D721Med (cell line): ENCODE results near the gene AMPH.

Experiments used
- DNase-seq: peaks from one replicate; pipeline ENCODE4 v3.0.0; 2011; ENCODE audit warnings: low spot score; ENCODE audit not compliant: insufficient read length
- FAIRE-seq: peaks from 2 replicates; lab custom pipeline; 2011; peaks lifted over from hg19 to GRCh38; lab: Jason Lieb, UNC
- TF ChIP-seq, protein P1 (sequence below): IDR thresholded peaks from 2 replicates; pipeline ENCODE4 v1.5.1; 2012; ENCODE audit warnings: mild to moderate bottlenecking, control low read depth; ENCODE audit not compliant: insufficient read depth; ENCODE audit errors: missing control alignments

The AMPH gene

DNA sequence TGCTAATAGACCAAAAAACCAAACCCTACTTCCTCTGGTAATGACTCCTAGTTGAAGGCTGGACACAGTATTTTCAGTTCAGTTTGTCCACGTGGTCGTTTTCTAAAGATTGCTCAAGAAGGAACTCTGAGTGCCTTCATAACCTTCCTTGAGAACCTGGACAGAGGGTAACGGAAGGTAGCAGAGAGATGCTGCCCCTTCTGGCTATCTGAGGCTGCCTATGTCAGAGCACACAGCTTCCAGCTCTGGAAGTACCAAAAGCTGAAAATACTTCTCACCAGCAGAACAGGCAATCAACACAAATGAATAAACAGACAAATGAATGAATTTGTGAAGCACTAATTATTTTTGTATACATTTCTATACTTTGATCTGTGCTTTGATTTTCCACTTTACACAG lies 85.2 kb downstream of the AMPH start:
- no peak for FAIRE-seq
- DNase-seq: no peak
- TF ChIP-seq, protein P1, sequence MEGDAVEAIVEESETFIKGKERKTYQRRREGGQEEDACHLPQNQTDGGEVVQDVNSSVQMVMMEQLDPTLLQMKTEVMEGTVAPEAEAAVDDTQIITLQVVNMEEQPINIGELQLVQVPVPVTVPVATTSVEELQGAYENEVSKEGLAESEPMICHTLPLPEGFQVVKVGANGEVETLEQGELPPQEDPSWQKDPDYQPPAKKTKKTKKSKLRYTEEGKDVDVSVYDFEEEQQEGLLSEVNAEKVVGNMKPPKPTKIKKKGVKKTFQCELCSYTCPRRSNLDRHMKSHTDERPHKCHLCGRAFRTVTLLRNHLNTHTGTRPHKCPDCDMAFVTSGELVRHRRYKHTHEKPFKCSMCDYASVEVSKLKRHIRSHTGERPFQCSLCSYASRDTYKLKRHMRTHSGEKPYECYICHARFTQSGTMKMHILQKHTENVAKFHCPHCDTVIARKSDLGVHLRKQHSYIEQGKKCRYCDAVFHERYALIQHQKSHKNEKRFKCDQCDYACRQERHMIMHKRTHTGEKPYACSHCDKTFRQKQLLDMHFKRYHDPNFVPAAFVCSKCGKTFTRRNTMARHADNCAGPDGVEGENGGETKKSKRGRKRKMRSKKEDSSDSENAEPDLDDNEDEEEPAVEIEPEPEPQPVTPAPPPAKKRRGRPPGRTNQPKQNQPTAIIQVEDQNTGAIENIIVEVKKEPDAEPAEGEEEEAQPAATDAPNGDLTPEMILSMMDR: no peak

DNA sequence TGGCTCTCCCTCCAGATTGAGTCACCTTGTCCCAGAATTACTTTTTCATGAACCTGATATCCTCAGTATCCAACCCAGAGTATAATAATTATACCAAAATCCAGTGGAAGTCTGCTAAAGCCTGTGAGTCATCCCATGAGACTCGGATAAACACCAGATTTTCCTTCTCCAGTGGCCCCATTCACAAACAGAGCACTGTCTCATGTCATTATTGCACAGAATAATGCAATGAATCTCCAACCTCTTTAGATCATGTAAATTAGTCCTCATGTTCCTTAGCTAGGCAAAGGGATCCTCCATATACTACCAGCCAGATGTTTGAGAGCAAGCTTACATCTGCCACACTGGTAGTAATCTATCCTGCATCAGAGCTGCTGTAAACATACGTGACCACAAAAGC lies 89.0 kb downstream of the AMPH start:
- DNase-seq: no peak
- no peak for FAIRE-seq
- TF ChIP-seq, protein P1: no peak

DNA sequence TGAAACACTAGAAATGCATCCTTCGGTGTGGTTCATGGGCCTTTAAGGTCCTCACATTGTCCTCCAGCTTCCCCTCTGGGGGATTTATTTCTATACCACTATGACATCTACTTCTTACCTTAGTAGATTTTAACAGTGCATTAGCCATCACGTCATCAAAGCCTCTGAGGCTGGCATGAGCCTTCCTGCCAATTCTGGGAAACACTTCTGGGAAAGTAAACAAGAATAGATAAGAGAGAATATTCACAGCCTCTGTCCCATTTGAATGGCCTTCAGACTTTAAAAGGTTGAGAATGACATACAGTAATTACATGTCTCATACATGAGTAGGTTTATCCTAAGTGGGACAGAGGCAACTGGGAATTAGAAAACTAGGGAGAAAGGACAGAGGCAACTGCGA lies 89.7 kb downstream of the AMPH start:
- FAIRE-seq (no peak), DNase-seq (no peak)
- TF ChIP-seq, protein P1: no peak

DNA sequence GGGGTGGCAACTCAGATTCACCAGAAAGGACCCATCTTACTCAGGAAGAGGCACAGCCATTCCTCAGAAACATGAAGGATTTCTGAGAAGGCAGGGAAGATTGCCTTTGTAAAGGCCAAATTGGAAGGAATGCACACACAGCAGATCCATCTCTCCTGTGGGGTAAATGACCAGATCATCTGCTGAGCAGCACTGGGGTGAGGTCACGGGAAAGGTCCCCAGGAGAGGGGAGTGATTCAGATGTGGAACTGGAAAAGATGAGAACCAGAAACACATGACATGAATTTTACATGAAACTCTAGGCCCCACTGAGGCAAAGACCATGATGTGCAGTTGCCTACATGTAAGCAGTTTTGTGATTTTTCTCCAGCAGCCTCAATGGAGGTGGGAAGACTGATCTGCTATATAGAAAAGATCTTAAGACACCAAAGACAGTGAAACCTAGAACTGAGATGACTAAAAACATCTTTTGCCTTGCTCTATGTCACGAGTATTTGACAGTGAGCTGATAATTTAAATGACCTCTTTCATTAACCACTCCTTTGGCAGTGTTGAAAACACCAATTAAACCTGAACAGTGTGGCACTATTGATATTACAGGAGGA lies 91.6 kb downstream of the AMPH start:
- FAIRE-seq: no peak
- TF ChIP-seq, protein P1: no peak
- DNase-seq: no peak

DNA sequence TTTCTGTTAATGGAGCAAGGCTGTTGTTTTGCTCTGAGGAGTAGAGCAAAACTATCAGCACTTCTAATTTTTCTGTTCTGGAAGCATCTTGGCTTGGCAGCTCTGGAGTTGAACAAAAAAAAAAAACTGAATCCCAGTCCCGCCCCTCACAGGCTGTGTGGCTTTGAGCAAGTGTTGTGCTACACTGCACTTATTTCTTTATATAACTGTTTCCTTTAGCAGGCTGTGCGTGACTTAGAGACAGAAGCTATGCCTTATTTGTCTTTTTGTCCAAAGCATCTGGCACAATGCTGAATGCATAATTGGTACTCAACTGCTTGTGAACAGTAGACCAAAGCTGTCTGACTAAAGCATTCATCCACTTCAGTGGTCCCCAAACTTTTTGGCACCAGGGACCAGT lies 96.1 kb downstream of the AMPH start:
- no peak for DNase-seq
- FAIRE-seq: no peak
- TF ChIP-seq, protein P1: no peak

DNA sequence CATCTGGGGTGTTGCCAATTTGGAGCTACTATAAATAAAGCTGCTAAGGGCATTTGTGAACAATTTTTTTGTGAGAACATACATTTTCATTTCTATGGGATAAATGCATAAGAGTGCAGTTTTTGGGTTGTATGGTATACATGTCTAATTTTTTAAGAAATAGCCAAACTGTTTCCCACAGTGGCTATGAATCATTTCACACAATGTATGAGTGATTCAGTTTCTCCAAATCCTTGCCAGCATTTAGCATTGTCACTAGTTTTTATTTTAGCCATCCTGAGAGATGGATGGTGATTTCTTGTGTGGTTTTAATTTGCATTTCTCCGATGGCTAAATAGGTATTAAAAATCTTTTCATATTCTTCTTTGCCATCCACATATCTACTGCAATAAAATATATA lies 105.3 kb downstream of the AMPH start:
- no peak for FAIRE-seq
- TF ChIP-seq, protein P1: no peak
- no peak for DNase-seq

DNA sequence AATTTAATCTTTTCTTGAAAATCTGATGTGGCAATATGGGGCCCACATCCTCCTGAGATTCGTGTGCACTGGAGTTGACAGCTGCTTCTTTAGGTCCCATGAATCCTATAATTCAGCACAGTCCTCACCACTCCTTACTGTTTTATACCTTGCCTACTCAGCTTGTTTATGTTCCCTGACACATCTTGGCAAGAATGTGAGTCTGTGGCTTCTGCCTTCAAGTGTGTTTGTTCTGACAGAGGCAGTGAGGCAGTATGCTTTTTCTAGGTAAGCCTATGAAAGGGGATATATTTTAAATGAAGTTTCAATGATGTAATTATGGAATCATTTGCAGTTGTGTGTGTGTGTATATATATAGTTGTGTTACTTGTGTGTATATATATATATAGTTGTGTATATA lies 106.4 kb downstream of the AMPH start:
- TF ChIP-seq, protein P1: no peak
- DNase-seq: no peak
- FAIRE-seq: no peak
